HL-60 (cell line): ENCODE measurements around the gene MAP10.

Experiments
- POLR2AphosphoS5 ChIP-seq: IDR thresholded peaks from 2 replicates; pipeline ENCODE4 v1.6.1; 2012; ENCODE audit warnings: low read depth
- SPI1 ChIP-seq: IDR thresholded peaks from 2 replicates; pipeline ENCODE4 v1.6.1; 2012; ENCODE audit warnings: low read depth, mild to moderate bottlenecking, borderline replicate concordance
- TF ChIP-seq, protein P1 (sequence below): IDR thresholded peaks from one replicate; pipeline ENCODE4 v1.5.1; 2011; ENCODE audit warnings: low read length, control low read depth, inconsistent platforms; ENCODE audit not compliant: insufficient read depth
- TF ChIP-seq, protein P2 (sequence below): IDR thresholded peaks from 2 replicates; pipeline ENCODE4 v1.6.1; 2012; ENCODE audit warnings: low read depth; ENCODE audit not compliant: insufficient replicate concordance

DNA sequence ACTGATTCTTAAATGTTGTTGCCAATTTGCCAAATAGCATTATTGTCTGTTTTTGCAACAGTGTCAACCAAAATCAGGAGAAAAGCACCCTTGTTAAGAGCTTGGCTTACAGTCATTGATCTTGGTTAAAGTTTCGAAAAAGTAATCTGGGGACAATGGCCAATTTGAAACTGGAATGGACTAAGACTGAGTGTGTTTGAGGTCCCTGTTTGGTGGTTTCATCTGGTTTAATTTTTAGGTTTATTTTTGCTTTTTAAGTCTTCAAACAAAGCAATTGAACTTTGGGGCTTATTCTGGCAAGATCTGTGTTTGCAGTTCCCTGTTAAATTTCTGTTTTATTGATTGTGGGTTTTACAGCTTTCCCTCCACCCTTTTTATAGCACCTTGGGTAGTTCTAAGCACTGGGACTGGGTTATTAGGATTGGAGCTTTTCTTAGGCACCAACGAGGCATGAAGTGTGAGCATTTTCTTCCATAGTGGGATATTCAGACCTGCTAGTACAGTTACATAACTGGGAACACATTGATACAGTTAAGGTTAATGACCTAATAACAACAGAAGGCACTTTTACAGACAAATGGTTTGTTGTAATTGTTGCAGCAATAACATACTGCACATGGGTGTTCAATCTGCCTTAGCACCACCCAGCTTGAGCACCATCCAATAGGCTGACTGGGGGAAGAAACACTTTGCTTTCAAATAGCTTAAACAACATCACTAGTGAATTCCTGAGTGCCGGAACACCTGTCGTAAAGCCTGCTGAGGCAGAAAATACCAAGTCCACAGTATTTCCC lies 40.6 kb upstream of the MAP10 start:
- TF ChIP-seq POLR2AphosphoS5 (no peak), SPI1 (no peak)
- TF ChIP-seq, protein P1, sequence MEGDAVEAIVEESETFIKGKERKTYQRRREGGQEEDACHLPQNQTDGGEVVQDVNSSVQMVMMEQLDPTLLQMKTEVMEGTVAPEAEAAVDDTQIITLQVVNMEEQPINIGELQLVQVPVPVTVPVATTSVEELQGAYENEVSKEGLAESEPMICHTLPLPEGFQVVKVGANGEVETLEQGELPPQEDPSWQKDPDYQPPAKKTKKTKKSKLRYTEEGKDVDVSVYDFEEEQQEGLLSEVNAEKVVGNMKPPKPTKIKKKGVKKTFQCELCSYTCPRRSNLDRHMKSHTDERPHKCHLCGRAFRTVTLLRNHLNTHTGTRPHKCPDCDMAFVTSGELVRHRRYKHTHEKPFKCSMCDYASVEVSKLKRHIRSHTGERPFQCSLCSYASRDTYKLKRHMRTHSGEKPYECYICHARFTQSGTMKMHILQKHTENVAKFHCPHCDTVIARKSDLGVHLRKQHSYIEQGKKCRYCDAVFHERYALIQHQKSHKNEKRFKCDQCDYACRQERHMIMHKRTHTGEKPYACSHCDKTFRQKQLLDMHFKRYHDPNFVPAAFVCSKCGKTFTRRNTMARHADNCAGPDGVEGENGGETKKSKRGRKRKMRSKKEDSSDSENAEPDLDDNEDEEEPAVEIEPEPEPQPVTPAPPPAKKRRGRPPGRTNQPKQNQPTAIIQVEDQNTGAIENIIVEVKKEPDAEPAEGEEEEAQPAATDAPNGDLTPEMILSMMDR = no peak
- TF ChIP-seq, protein P2, sequence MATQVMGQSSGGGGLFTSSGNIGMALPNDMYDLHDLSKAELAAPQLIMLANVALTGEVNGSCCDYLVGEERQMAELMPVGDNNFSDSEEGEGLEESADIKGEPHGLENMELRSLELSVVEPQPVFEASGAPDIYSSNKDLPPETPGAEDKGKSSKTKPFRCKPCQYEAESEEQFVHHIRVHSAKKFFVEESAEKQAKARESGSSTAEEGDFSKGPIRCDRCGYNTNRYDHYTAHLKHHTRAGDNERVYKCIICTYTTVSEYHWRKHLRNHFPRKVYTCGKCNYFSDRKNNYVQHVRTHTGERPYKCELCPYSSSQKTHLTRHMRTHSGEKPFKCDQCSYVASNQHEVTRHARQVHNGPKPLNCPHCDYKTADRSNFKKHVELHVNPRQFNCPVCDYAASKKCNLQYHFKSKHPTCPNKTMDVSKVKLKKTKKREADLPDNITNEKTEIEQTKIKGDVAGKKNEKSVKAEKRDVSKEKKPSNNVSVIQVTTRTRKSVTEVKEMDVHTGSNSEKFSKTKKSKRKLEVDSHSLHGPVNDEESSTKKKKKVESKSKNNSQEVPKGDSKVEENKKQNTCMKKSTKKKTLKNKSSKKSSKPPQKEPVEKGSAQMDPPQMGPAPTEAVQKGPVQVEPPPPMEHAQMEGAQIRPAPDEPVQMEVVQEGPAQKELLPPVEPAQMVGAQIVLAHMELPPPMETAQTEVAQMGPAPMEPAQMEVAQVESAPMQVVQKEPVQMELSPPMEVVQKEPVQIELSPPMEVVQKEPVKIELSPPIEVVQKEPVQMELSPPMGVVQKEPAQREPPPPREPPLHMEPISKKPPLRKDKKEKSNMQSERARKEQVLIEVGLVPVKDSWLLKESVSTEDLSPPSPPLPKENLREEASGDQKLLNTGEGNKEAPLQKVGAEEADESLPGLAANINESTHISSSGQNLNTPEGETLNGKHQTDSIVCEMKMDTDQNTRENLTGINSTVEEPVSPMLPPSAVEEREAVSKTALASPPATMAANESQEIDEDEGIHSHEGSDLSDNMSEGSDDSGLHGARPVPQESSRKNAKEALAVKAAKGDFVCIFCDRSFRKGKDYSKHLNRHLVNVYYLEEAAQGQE = no peak
